GM19324 (cell line): ENCODE measurements around the gene LCLAT1.
A peak's percentile ranks its signal among the peaks of the same experiment; 100 is the strongest.
"Not testable (repeated sequence)": the region's sequence is repeated elsewhere in the genome, so short reads cannot be mapped to it uniquely, and the experiment has no call there.

Experiments used
- ATAC-seq: cut with Tn5 transposase; IDR thresholded peaks from one replicate; pipeline ENCODE4 v1.9.1; 2021; ENCODE audit warnings: mild to moderate bottlenecking, moderate library complexity; ENCODE audit not compliant: unreplicated experiment, low FRiP score

LCLAT1 gene

GRCh38 chr2:30580391-30580790 lies 133.3 kb downstream of the LCLAT1 start:
- ATAC-seq: no peak

- ATAC-seq: no peak
These were observed 135.5 kb downstream of the LCLAT1 start for GRCh38 chr2:30582521-30582920.

- no peak for ATAC-seq
These were observed 136.2 kb downstream of the LCLAT1 start for GRCh38 chr2:30583204-30583749.

DNA sequence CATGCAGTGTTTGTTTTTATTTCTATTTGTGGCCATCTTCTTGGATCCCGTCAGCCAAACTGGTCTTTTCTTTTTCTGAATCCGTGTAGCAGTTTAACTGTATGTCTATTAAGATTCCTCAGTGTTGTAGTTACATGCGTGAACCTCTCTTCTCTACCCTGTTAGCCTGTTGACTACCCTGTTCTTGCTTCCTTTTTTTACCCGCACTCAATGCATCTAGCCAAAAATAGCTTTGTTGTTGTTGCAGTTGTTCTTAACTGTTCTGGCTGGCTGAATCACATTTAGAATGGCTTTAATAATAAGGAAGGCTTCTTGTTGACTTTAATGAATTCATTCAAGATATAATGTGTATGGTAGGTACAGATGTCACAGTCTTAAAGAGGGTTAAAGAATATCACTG lies 137.1 kb downstream of the LCLAT1 start:
- ATAC-seq: peak; percentile 76

DNA sequence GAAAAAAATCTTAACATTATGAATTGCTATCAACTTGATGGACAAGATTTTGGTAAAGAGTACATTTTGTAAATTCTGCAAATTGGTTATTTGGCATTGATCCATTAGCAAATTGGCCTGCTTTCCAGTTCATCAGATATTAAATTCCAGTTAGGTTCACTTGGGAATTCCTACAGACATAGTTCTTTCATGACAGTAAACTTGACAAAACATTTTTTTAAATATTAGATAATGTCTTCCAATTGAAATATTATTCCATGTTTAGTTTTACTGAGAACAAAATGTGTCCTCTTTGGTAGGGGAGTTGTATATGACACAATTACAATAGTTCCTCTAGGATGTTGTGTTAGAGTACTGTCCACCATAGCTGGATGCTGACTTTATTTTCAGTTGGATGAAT lies 141.9 kb downstream of the LCLAT1 start:
- no peak for ATAC-seq

DNA sequence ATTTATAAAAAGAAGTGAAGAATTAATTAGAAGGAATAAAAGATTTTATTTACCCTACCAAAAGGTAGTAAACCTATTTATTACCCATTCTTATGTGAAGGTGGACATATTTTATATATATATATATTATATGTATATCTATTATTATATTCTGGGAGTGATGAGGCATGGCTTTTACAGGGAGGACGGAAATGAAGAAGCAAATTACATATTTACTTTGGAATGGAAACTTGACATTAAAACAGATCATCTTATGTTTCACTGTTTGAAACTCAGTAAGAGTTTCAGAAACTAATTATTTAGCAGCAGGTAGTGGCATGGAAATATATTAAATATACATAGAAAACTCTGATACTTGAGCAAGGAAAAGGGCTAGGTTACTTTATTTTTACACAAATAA lies 143.4 kb downstream of the LCLAT1 start:
- ATAC-seq: no peak

DNA sequence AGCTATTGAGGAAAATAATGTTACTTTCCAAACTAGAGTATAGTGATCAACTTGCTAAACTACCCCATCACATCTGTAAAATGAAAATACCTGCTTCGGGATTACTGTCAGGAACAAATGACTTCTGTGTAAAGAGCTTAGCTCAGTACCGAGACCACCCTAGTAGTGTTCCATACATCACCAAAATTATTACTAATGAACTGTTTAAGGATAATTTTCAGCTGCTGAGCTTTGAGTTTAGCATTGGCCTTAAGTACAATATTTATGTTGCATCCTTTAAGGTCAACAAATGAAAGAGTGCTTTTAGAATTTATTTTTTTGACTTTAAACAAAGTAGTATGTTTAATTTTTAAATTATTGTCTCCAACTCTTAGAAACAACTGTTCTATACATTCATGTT lies 144.1 kb downstream of the LCLAT1 start:
- ATAC-seq: no peak

DNA sequence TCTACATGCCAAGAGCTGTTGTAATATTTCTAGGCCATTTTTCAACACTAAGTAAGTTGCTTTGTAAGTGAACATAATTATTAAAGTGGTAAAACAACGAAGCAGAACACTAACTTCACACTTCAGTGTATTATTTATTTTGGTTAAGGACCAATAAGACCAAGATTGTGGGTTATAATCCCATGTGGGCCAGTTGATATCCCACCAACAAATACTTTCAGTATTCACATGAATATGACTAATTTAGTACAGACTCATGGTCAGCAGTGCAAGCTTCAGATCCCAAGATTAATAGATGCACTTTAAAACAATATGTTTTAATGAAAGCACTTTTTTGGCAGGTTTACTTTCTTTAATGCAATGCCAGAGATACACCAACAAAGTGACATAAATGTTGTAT lies 154.3 kb downstream of the LCLAT1 start:
- ATAC-seq: no peak

- ATAC-seq: no peak
These were observed 158.2 kb downstream of the LCLAT1 start for GRCh38 chr2:30605197-30605596.

DNA sequence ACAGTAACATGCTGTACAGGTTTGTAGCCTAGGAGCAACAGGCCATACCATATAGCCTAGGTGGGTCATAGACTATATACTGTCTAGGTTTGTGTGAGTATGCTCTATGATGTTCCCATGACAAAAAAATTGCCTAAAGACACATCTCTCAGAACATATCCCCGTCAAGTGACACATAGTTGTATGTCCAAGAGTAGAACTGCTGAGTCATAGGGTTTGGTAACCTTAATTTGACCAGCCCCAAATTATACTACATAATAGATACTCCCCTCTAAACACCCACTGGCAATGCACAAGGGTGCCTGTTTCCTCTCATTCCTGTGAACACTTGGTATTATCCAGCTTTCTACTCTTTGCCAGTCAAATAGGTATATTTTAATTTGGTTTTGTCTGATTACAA lies 161.6 kb downstream of the LCLAT1 start:
- ATAC-seq: no peak

DNA sequence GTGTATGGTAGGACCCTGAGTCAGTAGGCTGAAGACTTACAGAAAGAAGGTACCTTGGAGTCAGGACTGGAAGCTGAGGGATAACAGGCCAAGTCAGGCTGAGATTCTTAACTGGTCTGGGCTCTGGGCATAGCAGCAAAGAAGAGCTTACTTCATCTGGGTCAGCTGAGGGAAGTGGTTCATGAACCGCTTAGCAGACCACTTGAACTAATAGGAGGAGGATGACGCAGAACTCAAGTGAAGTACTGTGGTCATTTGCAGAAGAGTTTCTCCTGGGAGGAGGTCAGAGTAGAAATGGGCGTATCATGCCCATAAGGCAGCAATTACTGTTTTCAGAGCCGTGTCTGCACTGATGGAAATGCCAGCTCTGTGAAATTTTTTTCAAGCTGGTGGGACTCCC lies 164.5 kb downstream of the LCLAT1 start:
- ATAC-seq: no peak

DNA sequence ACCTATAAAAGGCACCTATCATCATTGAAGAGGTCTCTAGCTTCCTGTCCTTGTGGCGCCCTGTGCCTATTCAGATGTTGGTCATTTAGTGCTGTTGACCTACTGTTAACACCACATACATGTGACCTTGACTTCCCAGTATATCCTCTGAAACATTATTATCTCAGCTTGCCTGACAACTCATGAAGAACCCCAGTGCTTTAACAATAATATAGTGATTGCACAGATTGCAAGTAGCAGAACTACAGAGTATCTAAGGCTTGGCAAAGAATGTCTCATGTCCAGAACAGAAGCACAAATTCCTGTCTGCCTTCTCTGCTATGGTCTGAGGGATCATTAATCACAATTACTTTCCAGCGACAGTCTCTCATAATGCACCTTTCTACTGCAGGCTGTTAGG lies 165.3 kb downstream of the LCLAT1 start:
- ATAC-seq: no peak

DNA sequence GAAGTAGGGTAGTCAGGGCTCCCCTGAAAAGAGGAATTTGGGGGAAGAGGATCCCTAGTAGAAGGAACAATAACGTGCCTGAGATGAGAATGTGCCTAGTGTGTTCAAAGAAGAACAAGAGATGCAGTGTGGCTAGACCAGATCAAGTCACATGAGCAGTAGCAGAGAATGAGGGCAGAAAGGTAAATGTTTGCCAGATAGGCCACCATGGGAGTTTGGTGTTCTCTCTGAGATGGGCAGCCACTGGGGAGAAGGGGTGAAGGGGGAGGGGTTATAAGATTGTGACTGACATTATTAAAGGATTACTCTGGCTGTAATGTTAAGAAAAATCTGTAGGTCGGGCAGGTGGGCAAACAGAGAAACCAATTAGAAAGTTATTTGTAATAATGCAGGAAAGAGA lies 166.0 kb downstream of the LCLAT1 start:
- ATAC-seq: no peak

GRCh38 chr2:30614227-30614626 lies 167.2 kb downstream of the LCLAT1 start:
- ATAC-seq: not testable (repeated sequence)

- no peak for ATAC-seq
These were observed 168.9 kb downstream of the LCLAT1 start for GRCh38 chr2:30615926-30616325.

DNA sequence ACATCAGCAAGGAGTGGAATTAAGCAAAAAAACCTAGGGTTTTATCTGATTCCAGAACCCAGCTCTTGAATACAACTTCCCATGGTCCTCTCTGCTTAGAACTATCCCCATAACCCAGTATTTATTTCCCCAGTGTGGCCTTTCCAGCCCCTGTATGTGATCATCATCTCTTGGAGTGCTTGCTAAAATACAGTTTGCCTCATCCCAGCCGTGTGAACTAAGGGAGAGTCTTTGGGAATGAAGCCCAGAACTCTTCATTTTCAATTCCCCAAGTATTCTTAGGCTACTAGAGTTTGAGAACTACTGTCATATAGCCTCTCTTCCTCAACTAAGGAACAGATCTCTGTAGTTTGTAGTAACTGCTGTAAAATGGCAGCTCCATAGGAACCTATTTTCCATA lies 173.1 kb downstream of the LCLAT1 start:
- no peak for ATAC-seq

DNA sequence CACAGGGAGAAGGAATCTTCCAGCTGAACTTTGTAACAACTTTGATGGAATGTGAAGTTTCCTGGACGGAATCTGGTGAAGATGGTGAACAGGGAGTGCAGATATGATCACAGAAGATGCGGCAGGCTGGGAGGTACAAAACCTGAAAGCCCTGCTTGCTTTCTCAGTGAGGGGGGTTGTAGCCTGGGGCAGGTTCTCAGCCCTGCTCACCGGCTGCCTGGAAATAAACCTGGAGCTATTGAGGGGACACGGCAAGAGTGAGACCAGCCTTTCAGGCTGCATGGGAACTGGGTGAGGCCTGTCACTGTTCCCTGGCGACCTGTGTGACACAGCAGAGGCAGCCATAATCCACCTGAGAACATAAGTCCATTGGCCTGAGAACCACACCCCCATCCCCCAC lies 174.8 kb downstream of the LCLAT1 start:
- no peak for ATAC-seq

GRCh38 chr2:30622452-30622851 lies 175.4 kb downstream of the LCLAT1 start:
- ATAC-seq: no peak

- ATAC-seq: no peak
These were observed 178.2 kb downstream of the LCLAT1 start for GRCh38 chr2:30625276-30625675.

DNA sequence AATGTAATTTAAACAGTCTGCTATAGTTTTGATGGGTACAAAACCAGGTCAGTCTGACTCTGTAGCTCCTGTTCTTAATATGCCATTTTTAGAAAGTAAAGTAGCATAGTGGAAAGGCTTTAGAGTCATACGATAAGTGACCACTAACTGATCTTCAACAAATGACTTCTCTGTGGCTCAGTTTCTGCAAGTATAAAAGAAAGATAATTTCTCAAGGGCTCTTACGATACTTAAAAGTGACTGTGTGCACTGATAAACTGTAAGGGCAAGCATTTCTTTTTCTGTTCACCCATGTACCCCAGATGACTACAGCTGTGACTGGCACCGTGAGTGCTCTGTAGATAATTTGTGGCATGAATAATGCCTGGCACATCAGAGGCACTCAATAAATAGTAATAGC lies 178.7 kb downstream of the LCLAT1 start:
- no peak for ATAC-seq

GRCh38 chr2:30626397-30626796 lies 179.4 kb downstream of the LCLAT1 start:
- no peak for ATAC-seq

DNA sequence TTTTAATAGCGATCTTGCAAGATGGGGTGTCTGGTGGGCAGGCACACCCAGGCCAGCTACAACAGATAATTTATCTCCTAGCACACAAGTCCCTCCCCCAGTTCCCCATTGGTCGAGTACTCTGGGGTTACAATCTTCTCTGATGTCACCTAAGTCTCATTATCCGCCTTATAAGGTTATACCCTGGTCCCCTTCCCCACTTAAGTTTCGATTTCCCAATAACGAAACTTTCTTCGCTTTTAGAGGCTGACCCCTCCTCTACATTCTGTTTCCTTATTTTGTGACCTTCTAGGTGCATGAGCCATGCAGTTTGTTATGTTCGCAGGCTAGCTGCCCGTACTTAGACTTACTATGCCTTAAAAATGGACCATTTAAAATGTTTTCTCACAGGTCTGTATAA lies 180.1 kb downstream of the LCLAT1 start:
- ATAC-seq: peak; percentile 49

GRCh38 chr2:30628341-30628740 lies 181.3 kb downstream of the LCLAT1 start:
- no peak for ATAC-seq
